Measurements from ENCODE around the gene ZNF580. TPM values are rescaled to one million over a fixed set of nuclear protein-coding genes. Genes with fewer than 3 reads are reported as not detected.
A peak's percentile ranks its signal among the peaks of the same experiment; 100 is the strongest.

Gene ZNF580
- total RNA-seq, 2 experiments from 2014 or later: 24.4 to 50.0 TPM

DNA sequence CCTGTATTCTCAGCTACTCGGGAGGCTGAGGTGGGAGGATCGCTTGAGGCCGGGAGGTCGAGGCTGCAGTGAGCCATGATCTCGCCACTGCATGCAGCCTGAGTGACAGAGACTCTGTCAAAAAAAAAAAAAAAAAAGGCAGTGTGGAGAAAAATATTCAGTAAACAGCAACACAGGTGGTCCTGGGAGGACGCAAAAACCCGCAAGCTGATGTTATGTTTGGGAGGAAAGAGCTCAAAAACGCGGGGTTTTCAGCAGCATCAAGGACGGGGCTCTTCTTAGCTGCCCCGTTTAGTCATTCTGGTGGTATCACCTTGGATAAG is 15.8 kb upstream of the ZNF580 start:
- no peak for DNase-seq (ENCODE audit: low spot score)
- Histone ChIP-seq H4K20me1 (ENCODE audit: insufficient read depth, low read length) (no peaks in the 10 kb centered on the region), H3K9me3 (ENCODE audit: low read length) (no peaks in the 10 kb centered on the region), H3K4me3 (ENCODE audit: low read depth, low read length, poor library complexity, severe bottlenecking) (peak overlapping the region; percentile 67), H3K4me1 (ENCODE audit: insufficient read depth, low read length, poor library complexity, severe bottlenecking) (peaks cover 11% of the 10 kb centered on the region), H3K36me3 (ENCODE audit: insufficient read depth, low read length) (peaks cover 8% of the 10 kb centered on the region; the same call in 1 of the 2 replicates), H3K79me2 (ENCODE audit: insufficient read depth, low read depth, low read length) (no peaks in the 10 kb centered on the region), H3K27ac (ENCODE audit: low read depth, low read length, poor library complexity, severe bottlenecking) (no peak overlapping the region), H2AFZ (ENCODE audit: low read length) (peak overlapping the region; percentile 46; the same call in 1 of the 2 replicates), H3K9me2 (ENCODE audit: insufficient read depth, low read length) (no peaks in the 10 kb centered on the region), H3K4me2 (ENCODE audit: low read length) (peak overlapping the region; percentile 91)
- POLR2A ChIA-PET: interaction anchor here (0.5 to 1.3 kb wide), 14 partner anchors 8 to 690 kb away, joined by 3 to 15 read pairs (median 4); partner anchors contain the start of genes FIZ1, U2AF2 and ZSCAN5A
- TF ChIP-seq, protein P1, sequence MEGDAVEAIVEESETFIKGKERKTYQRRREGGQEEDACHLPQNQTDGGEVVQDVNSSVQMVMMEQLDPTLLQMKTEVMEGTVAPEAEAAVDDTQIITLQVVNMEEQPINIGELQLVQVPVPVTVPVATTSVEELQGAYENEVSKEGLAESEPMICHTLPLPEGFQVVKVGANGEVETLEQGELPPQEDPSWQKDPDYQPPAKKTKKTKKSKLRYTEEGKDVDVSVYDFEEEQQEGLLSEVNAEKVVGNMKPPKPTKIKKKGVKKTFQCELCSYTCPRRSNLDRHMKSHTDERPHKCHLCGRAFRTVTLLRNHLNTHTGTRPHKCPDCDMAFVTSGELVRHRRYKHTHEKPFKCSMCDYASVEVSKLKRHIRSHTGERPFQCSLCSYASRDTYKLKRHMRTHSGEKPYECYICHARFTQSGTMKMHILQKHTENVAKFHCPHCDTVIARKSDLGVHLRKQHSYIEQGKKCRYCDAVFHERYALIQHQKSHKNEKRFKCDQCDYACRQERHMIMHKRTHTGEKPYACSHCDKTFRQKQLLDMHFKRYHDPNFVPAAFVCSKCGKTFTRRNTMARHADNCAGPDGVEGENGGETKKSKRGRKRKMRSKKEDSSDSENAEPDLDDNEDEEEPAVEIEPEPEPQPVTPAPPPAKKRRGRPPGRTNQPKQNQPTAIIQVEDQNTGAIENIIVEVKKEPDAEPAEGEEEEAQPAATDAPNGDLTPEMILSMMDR (conservative IDR thresholded peaks at IDR 0.05; ENCODE audit: low read length): no peak
- no peak for TF ChIP-seq EZH2phosphoT487 (IDR thresholded peaks at IDR 0.05; ENCODE audit: borderline replicate concordance, low read depth, low read length)
- CTCF ChIA-PET (ENCODE audit: unreplicated experiment): interaction anchor here (0.7 kb wide), 1 partner anchor 38 kb away, joined by 3 read pairs; no protein-coding TSS in a partner anchor
- intact Hi-C loops (cut with micrococcal nuclease; ENCODE audit: unreplicated experiment): no loop called here
- BruUV-seq (replicated peaks): no TSS peak

DNA sequence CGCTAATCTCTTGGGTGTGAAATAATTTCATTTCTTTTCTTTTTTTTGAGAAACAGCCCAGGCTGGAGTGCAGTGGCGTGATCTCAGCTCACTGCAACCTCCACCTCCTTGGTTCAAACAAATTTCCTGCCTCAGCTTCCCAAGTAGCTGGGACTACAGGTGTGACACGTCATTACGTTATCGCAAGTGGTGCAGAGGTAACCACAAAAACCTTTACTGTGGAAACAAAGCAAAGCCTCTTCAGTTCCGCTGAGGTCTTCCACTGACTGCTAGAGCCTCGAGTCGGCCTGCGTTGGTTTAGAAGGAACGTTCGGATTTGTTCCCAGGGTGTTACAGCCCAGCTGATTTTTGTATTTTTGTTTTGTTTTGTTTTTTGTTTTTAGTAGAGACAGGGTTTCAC is 14.5 kb upstream of the ZNF580 start:
- ChIA-PET POLR2A (no interaction called here), CTCF (ENCODE audit: unreplicated experiment) (interaction anchor here (0.9 kb wide), 1 partner anchor 20 kb away, joined by 3 read pairs; no protein-coding TSS in a partner anchor)
- intact Hi-C loops (cut with micrococcal nuclease; ENCODE audit: unreplicated experiment): no loop called here
- H2AFZ ChIP-seq (ENCODE audit: low read length): no peak overlapping the region
- H3K9me2 ChIP-seq (ENCODE audit: insufficient read depth, low read length): no peaks in the 10 kb centered on the region
- DNase-seq (ENCODE audit: low spot score): no peak
- no peaks in the 10 kb centered on the region for H3K36me3 ChIP-seq (ENCODE audit: insufficient read depth, low read length)
- H3K4me2 ChIP-seq (ENCODE audit: low read length): no peak overlapping the region
- H3K4me1 ChIP-seq (ENCODE audit: insufficient read depth, low read length, poor library complexity, severe bottlenecking): peaks cover 11% of the 10 kb centered on the region
- no peak overlapping the region for H3K4me3 ChIP-seq (ENCODE audit: low read depth, low read length, poor library complexity, severe bottlenecking)
- no peak overlapping the region for H3K27ac ChIP-seq (ENCODE audit: low read depth, low read length, poor library complexity, severe bottlenecking)
- TF ChIP-seq EZH2phosphoT487 (IDR thresholded peaks at IDR 0.05; ENCODE audit: borderline replicate concordance, low read depth, low read length): no peak
- TF ChIP-seq, protein P1 (conservative IDR thresholded peaks at IDR 0.05; ENCODE audit: low read length): no peak
- H3K79me2 ChIP-seq (ENCODE audit: insufficient read depth, low read depth, low read length): no peaks in the 10 kb centered on the region
- no TSS peak for BruUV-seq (replicated peaks)
- no peaks in the 10 kb centered on the region for H4K20me1 ChIP-seq (ENCODE audit: insufficient read depth, low read length)
- H3K9me3 ChIP-seq (ENCODE audit: low read length): no peaks in the 10 kb centered on the region

DNA sequence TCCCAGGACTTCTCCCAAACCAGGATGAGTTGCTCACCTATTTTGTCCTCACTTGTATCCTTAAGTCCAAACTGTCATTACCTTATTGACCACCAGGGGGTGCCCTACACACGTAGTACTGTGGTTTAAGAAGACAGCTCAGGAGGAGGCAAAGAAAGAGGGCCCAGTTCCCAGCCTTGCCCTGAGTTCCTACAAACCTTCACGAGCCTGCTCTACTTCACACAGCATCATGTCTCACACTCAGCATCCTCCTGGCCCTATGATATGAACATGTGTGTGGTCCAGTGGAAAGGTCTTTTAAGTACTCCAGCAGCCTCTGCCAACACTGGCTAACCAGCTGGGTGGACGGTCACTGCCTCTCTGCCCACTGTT is 8.4 kb upstream of the ZNF580 start:
- H3K9me3 ChIP-seq (ENCODE audit: low read length): no peaks in the 10 kb centered on the region
- H2AFZ ChIP-seq (ENCODE audit: low read length): no peak overlapping the region
- H3K27ac ChIP-seq (ENCODE audit: low read depth, low read length, poor library complexity, severe bottlenecking): no peak overlapping the region
- H3K36me3 ChIP-seq (ENCODE audit: insufficient read depth, low read length): no peaks in the 10 kb centered on the region
- peak overlapping the region; percentile 30; the same call in 1 of the 2 replicates for H3K4me2 ChIP-seq (ENCODE audit: low read length)
- H3K9me2 ChIP-seq (ENCODE audit: insufficient read depth, low read length): no peaks in the 10 kb centered on the region
- ChIA-PET POLR2A (interaction anchor here (0.6 kb wide), 2 partner anchors 69 to 397 kb away, joined by 3 to 5 read pairs; no protein-coding TSS in a partner anchor), CTCF (ENCODE audit: unreplicated experiment) (interaction anchor here (0.7 to 1.6 kb wide), 2 partner anchors 15 to 22 kb away, joined by 3 read pairs; partner anchors contain the start of gene U2AF2)
- no peak overlapping the region for H3K4me3 ChIP-seq (ENCODE audit: low read depth, low read length, poor library complexity, severe bottlenecking)
- TF ChIP-seq, protein P1 (conservative IDR thresholded peaks at IDR 0.05; ENCODE audit: low read length): peak; percentile 91
- TF ChIP-seq EZH2phosphoT487 (IDR thresholded peaks at IDR 0.05; ENCODE audit: borderline replicate concordance, low read depth, low read length): no peak
- peaks cover 34% of the 10 kb centered on the region for H3K4me1 ChIP-seq (ENCODE audit: insufficient read depth, low read length, poor library complexity, severe bottlenecking)
- H4K20me1 ChIP-seq (ENCODE audit: insufficient read depth, low read length): no peaks in the 10 kb centered on the region
- DNase-seq (ENCODE audit: low spot score): peak; percentile 96
- no TSS peak for BruUV-seq (replicated peaks)
- intact Hi-C loops (cut with micrococcal nuclease; ENCODE audit: unreplicated experiment): no loop called here
- H3K79me2 ChIP-seq (ENCODE audit: insufficient read depth, low read depth, low read length): peaks cover 26% of the 10 kb centered on the region

Measured in OCI-LY7 (cell line).